ENCODE data around the gene POLQ. TPM values are rescaled to one million over a fixed set of nuclear protein-coding genes. Genes with fewer than 3 reads are reported as not detected.
A peak's percentile ranks its signal among the peaks of the same experiment; 100 is the strongest.

Gene POLQ
- total and polyA plus RNA-seq, 2 donors from 2014 or later, result 0.35 TPM; not detected in 1

- intact Hi-C loops (cut with DNase I), result no loop called here
- no peak for TF ChIP-seq CTCF (IDR thresholded peaks at IDR 0.05; ENCODE audit: borderline replicate concordance, extremely low read depth, insufficient read depth)
- Histone ChIP-seq H3K4me3 (ENCODE audit: low read length in 3 of 3) (no peak overlapping the region), H3K27ac (ENCODE audit: low read depth in 2 of 2, low read length in 2 of 2) (no peak overlapping the region), H3K9ac (ENCODE audit: low read length in 3 of 3) (no peak overlapping the region), H3K27me3 (ENCODE audit: control insufficient read depth, insufficient read depth, low read length) (no peaks in the 10 kb centered on the region), H3K36me3 (ENCODE audit: control insufficient read depth in 2 of 3, insufficient read depth in 3 of 3, low read length in 3 of 3) (no peaks in the 10 kb centered on the region), H3K4me1 (ENCODE audit: control insufficient read depth in 2 of 3, insufficient read depth in 2 of 3, low read depth in 1 of 3, low read length in 3 of 3) (no peaks in the 10 kb centered on the region), H3K9me3 (ENCODE audit: control insufficient read depth in 2 of 3, insufficient read depth in 1 of 3, low read length in 3 of 3) (peaks cover 0 to 4% (median 0%) of the 10 kb centered on the region in 3 donors)
- FAIRE-seq (no peak), DNase-seq (no peak)
Measured at GRCh38 chr3:121514496-121514895, 31.3 kb downstream of the POLQ start.

GRCh38 chr3:121508389-121508788 is 37.4 kb downstream of the POLQ start:
- TF ChIP-seq CTCF (IDR thresholded peaks at IDR 0.05; ENCODE audit: borderline replicate concordance, extremely low read depth, insufficient read depth), result no peak
- DNase-seq (peak in 1 of 5 donors; percentile 14), FAIRE-seq (no peak)
- H3K9me3 ChIP-seq (ENCODE audit: control insufficient read depth in 2 of 3, insufficient read depth in 1 of 3, low read length in 3 of 3), result no peaks in the 10 kb centered on the region
- no peaks in the 10 kb centered on the region for H3K27me3 ChIP-seq (ENCODE audit: control insufficient read depth, insufficient read depth, low read length)
- H3K27ac ChIP-seq (ENCODE audit: low read depth in 2 of 2, low read length in 2 of 2), result no peak overlapping the region
- H3K4me1 ChIP-seq (ENCODE audit: control insufficient read depth in 2 of 3, insufficient read depth in 2 of 3, low read depth in 1 of 3, low read length in 3 of 3), result no peaks in the 10 kb centered on the region
- H3K4me3 ChIP-seq (ENCODE audit: low read length in 3 of 3), result no peak overlapping the region
- H3K9ac ChIP-seq (ENCODE audit: low read length in 3 of 3), result no peak overlapping the region
- intact Hi-C loops (cut with DNase I), result no loop called here
- no peaks in the 10 kb centered on the region for H3K36me3 ChIP-seq (ENCODE audit: control insufficient read depth in 2 of 3, insufficient read depth in 3 of 3, low read length in 3 of 3)

GRCh38 chr3:121505256-121505655 is 40.5 kb downstream of the POLQ start:
- Histone ChIP-seq H3K9me3 (ENCODE audit: control insufficient read depth in 2 of 3, insufficient read depth in 1 of 3, low read length in 3 of 3) (no peaks in the 10 kb centered on the region), H3K27ac (ENCODE audit: low read depth in 2 of 2, low read length in 2 of 2) (no peak overlapping the region), H3K9ac (ENCODE audit: low read length in 3 of 3) (no peak overlapping the region), H3K36me3 (ENCODE audit: control insufficient read depth in 2 of 3, insufficient read depth in 3 of 3, low read length in 3 of 3) (no peaks in the 10 kb centered on the region), H3K4me1 (ENCODE audit: control insufficient read depth in 2 of 3, insufficient read depth in 2 of 3, low read depth in 1 of 3, low read length in 3 of 3) (no peaks in the 10 kb centered on the region), H3K4me3 (ENCODE audit: low read length in 3 of 3) (no peak overlapping the region), H3K27me3 (ENCODE audit: control insufficient read depth, insufficient read depth, low read length) (no peaks in the 10 kb centered on the region)
- FAIRE-seq (no peak), DNase-seq (no peak)
- intact Hi-C loops (cut with DNase I), result no loop called here
- TF ChIP-seq CTCF (IDR thresholded peaks at IDR 0.05; ENCODE audit: borderline replicate concordance, extremely low read depth, insufficient read depth), result no peak

- Histone ChIP-seq H3K27me3 (ENCODE audit: control insufficient read depth, insufficient read depth, low read length) (no peaks in the 10 kb centered on the region), H3K9me3 (ENCODE audit: control insufficient read depth in 2 of 3, insufficient read depth in 1 of 3, low read length in 3 of 3) (no peaks in the 10 kb centered on the region), H3K9ac (ENCODE audit: low read length in 3 of 3) (no peak overlapping the region), H3K27ac (ENCODE audit: low read depth in 2 of 2, low read length in 2 of 2) (no peak overlapping the region), H3K36me3 (ENCODE audit: control insufficient read depth in 2 of 3, insufficient read depth in 3 of 3, low read length in 3 of 3) (no peaks in the 10 kb centered on the region), H3K4me1 (ENCODE audit: control insufficient read depth in 2 of 3, insufficient read depth in 2 of 3, low read depth in 1 of 3, low read length in 3 of 3) (no peaks in the 10 kb centered on the region), H3K4me3 (ENCODE audit: low read length in 3 of 3) (no peak overlapping the region)
- no peak for FAIRE-seq
- intact Hi-C loops (cut with DNase I), result no loop called here
- TF ChIP-seq CTCF (IDR thresholded peaks at IDR 0.05; ENCODE audit: borderline replicate concordance, extremely low read depth, insufficient read depth), result no peak
- peak in 1 of 5 donors; percentile 40 for DNase-seq
Measured at GRCh38 chr3:121504618-121505017, 41.2 kb downstream of the POLQ start.
